GM15510 (cell line): Measurements from ENCODE around the gene ZNF761.

Source experiments
- POLR2A ChIP-seq: IDR thresholded peaks from 3 replicates; pipeline ENCODE4 v1.6.1; 2011; ENCODE audit warnings: borderline replicate concordance; ENCODE audit not compliant: insufficient read length; ENCODE audit errors: extremely low read depth

The ZNF761 gene

GRCh38 chr19:53462861-53463260 lies 31.1 kb downstream of the ZNF761 start:
- TF ChIP-seq POLR2A: no peak

DNA sequence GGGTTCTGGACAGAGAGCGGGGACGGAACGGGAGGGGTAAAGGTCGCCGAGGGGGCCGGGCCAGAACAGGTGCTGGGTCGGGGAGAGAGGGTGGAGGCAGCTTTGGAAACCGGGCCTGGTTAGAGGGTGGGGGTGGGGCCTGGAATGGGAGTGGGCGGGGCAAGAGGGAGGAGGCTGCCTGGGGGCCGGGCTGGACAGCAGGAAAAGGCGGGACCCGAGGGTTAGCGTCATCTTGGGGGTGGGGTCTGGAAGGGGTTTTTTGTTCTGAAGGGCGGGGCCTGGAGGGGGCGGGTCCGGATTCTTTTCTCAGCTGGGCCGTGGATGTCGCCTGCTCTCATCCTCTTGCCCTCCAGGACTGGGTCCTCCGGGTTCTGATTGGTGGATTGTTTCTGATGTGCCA lies 31.5 kb downstream of the ZNF761 start:
- no peak for TF ChIP-seq POLR2A

DNA sequence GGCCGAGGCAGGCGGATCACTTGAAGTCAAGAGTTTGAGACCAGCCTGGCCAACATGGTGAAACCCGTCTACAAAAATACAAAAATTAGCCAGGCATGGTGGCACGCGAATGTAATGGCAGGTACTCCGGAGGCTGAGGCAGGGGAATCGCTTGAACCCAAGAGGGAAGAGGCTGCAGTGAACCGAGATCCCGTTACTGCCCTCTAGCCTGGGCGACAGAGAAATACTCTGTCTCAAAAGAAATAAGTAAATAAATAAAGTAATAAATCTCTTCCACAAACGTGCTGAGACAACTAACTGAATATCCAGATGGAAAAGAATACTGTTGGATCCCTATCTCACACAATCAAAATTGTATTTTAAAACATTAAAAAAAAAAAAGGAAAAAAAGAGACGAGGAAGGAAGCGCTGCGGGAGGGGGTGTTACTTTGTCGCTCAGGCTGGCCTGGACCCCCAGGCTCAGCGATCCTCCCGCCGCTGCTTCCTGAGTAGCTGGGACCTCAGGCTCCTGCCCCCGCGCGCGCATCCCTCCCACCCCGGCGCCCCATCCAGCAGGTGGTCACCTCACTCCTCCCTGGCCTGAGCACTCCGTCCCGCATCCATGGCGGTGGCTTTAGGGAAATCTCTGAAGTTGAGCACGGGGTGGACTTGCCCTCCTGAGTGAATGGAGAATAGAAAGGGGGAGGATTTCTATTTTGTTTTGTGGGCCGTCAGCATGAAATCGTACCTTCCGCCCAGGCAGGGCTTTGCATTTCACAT lies 35.1 kb downstream of the ZNF761 start:
- no peak for TF ChIP-seq POLR2A

DNA sequence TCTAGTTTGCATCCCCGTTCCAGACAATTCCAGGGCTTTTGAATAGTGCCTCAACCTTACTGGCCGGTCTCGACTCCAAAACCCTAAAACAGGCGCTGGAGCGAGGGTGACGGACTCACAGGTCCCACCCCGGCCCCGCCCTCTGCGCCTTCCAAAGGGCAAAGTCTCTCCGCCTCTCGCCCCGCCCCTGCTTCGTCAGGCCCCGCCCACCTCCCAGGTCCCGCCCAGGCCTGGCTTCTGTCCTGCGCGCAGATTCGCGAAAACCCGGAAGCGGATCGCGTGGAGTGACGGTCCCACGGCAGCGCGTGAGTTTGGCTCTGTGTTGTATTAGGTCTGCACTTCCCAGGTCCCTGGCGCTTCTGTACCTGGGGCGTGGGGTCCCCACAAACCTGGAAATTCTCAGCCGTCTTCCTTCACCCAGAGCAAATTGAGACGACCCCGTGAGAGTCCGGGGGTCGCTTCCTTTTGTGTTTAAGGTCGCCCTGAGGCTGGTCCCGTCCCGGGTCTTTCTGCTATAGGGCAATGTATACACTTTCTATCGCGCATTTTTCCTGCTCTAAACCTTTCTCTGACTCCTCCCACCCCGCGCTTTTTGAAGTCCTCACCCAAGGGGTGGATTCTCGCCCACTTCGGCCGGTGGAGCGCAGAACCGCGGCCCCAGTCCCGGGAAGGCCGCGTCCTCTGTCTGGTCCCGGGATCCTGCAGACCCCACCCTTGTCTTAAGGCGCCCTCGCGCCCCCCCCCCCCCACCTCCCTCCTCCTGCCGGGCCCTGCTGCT lies 35.9 kb downstream of the ZNF761 start, which contains the start of gene ZNF813:
Gene ZNF813 (plus strand): TSS at position 249 of the 778 bp plus-strand sequence. CDS start 16,090 bp downstream, outside the sequence.
- peak; percentile 70 for TF ChIP-seq POLR2A

DNA sequence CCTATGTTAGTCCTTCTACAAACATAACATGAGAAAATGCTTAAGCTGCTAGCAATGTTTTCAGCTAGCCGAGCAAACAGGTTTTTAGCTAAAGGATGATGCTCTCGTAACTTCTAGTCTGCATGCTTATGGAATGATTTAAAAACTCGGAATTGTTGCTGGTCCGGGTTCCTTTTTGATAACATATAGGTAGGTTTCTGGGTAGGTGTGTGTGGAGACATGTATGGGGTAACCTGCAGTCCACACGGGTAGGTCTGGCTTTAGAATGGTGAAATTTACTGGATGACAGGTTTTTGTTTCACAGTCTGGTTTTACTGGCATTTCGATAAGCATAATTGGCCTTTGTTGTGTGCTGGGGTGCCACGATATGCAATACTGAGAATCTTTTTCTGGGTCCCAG lies 40.1 kb downstream of the ZNF761 start:
- TF ChIP-seq POLR2A: no peak

GRCh38 chr19:53485046-53486004 lies 53.5 kb downstream of the ZNF761 start:
- TF ChIP-seq POLR2A: no peak

- TF ChIP-seq POLR2A: no peak
These were observed 60.4 kb downstream of the ZNF761 start for GRCh38 chr19:53492153-53492552.

DNA sequence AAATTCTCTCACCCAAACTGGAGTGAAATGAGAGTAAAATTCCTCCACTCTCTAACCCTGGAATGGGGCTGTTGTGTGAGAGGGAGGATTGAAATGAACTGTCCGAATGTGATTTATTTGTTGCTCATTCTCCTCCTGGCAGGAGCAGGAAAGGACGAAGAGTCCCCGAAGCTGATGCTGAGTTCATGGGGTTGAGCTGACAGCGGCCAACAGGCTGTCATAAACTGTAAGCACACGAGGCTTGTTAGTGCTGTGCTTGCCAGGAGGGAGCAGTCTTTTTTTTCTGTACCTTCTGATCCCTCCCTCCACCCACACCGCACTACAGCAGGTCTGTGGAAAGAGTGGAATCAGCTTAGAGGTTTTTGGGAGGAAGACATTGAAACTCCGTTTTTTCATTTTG lies 73.1 kb downstream of the ZNF761 start:
- TF ChIP-seq POLR2A: no peak

DNA sequence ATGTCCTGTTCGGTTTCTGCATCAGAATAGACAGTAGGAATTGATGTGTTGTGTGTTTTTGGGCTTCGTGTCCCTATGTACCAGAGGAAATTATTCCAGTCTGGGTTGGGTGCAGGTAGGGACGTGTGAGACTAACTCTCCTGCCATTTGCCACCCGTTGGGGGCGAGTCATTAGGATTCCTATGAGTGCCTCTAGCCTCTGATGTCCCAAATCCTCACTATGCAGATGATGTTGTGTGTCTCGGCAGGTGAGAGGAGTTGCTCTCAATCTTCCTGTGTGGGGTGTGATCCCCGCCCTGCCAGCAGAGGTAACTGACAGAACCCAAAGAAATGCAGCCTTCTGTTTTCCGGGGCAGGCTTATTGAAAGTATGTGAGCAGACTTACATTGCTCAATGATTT lies 74.9 kb downstream of the ZNF761 start:
- TF ChIP-seq POLR2A: no peak
